Germinal center (tissue), 1 donor: Measurements from ENCODE around the gene DENND5B.
"Not testable (repeated sequence)": the region's sequence is repeated elsewhere in the genome, so short reads cannot be mapped to it uniquely, and the experiment has no call there.

Experiments
- DNase-seq: peaks from one replicate; pipeline ENCODE4 v3.0.0; 2012; ENCODE audit warnings: mixed read lengths, low spot score

DENND5B gene

DNA sequence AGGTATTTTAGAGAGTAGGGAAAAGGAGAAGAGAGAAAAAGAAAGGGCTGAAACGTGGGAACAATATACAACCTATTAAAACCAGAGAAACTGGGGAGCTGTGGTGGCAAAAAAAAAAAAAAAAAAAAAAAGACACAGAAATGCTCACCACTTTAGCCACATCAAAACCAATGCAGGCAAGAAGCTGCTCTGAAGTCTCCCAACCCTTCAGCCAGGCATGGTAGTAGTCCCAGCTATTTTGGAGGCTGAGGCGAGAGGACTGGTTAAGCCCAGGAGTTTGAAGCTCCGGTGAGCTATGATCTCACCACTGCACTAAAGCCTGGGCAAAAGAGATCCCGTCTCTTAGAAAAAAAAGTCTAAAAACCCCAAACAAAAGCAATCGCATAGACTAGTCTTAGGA lies 33.2 kb downstream of the DENND5B start:
- DNase-seq = no peak

DNA sequence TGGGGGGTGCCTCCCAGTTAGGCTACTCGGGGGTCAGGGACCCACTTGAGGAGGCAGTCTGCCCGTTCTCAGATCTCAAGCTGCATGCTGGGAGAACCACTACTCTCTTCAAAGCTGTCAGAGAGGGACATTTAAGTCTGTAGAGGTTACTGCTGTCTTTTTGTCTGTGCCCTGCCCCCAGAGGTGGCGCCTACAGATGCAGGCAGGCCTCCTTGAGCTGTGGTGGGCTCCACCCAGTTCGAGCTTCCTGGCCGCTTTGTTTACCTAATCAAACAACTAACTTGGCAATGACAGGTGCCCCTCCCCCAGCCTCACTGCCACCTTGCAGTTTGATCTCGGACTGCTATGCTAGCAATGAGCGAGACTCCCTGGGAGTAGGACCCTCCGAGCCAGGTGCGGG lies 35.5 kb downstream of the DENND5B start:
- not testable (repeated sequence) for DNase-seq

DNA sequence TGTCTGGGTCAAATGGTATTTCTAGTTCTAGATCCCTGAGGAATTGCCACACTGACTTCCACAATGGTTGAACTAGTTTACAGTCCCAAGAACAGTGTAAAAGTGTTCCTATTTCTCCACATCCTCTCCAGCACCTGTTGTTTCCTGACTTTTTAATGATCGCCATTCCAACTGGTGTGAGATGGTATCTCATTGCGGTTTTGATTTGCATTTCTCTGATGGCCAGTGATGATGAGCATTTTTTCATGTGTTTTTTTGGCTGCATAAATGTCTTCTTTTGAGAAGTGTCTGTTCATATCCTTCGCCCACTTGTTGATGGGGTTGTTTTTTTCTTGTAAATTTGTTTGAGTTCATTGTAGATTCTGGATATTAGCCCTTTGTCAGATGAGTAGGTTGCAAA lies 40.3 kb downstream of the DENND5B start:
- not testable (repeated sequence) for DNase-seq

DNA sequence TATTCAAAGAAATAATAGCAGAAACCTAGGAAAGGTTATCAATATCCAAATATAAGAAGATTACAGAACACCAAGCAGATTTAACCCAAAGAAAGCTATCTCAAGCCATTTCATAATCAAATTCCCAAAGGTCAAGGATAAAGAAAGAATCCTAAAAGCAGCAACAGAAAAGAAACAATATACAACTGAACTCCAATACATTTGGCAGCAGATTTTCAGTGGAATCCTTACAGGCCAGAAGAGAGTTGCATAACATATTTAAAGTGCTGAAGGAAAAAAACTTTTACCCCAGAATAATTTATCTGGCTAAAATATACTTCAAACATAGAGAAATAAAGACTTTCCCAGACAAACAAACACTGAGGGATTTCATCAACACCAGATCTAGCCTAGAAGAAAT lies 54.3 kb downstream of the DENND5B start:
- DNase-seq = no peak

DNA sequence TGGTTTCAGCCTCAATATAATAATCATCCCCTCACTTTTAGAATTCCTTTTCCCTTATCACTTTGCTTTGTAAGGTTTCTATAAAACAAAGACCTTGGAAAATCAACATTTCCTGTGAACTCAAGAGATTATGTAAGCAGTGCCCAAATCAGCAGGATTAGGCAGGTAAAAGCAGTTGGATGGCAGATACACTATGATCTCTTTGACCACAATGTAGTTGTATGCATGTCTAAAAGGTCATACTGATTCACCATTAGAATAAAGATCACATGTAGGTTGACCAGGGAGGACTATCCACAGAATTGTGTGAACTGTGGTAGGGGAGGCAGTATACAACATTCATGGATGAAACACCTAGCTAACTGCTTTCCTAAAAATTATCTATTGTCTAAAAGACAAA lies 57.5 kb downstream of the DENND5B start:
- no peak for DNase-seq

DNA sequence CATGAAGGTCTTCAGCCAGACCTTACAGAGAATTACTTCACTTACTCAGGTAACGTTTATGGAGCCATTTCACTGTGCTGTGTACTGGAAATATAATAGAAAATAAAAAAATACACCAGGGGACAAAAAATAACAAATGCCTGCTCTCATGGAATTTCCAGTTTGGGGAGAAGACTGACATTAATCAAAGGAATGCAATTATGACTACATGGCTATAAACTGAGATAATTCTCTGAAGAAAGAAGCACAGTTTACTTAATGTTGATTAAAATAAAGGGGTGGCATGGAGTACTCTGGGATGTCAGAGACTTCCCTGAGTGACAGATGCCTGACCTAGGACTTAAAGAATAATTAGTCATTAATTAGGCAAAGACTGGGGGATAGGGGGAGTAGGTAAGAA lies 59.0 kb downstream of the DENND5B start:
- no peak for DNase-seq

DNA sequence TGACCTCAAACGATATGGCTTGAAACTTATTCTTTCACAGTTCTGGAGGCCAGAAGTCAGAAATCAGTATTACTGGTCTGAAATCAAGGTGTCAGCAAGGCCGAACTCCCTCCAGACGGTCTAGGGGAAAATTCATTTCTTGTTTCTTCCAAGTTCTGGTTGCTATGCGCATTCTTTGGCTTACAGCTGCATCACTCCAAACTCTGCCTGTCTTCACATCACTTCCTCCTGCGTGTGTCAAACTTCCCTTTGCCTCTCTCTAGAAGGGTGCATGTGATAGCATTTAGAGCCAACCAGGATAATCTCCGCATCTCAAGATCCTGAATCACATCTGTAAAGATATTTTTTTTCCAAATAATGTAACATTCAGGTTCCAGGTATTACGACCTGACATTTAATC lies 62.8 kb downstream of the DENND5B start:
- DNase-seq = no peak

DNA sequence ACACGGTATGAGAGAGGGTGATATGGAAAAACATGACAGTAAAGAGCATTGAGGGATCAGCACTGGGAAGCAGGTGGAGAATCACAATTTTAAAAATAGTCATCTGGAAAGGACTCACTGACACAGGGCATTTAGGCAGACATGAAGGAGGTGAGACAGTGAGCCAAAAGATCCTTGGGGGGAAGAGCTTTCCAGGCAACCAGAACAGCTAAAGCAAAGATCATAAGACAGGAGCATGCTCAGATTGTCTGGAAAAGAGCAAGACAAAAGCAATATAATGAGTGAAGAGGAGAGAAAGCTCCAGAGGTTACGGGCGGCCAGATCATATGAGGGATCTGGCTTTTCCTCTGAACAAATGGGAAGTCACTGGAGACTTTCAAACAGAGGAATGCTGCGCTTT lies 63.9 kb downstream of the DENND5B start:
- DNase-seq = no peak

DNA sequence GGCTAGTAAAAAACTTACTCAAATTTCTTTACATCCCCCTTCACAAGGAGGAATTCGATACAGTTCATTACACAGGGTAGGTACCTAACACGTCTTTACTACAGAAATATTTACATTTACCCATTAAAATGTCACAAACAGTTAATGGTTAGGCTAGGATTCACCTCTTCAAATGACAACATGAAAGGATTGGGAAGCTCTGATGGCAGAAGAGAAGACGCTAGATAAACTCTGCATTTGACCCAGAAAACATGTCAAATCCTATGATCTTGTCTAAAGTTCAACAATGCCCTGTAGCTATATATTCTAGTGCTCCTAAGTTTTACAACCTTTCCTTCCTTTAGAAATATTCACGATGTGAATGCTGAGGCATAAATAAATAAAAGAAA lies 64.8 kb downstream of the DENND5B start:
- no peak for DNase-seq

DNA sequence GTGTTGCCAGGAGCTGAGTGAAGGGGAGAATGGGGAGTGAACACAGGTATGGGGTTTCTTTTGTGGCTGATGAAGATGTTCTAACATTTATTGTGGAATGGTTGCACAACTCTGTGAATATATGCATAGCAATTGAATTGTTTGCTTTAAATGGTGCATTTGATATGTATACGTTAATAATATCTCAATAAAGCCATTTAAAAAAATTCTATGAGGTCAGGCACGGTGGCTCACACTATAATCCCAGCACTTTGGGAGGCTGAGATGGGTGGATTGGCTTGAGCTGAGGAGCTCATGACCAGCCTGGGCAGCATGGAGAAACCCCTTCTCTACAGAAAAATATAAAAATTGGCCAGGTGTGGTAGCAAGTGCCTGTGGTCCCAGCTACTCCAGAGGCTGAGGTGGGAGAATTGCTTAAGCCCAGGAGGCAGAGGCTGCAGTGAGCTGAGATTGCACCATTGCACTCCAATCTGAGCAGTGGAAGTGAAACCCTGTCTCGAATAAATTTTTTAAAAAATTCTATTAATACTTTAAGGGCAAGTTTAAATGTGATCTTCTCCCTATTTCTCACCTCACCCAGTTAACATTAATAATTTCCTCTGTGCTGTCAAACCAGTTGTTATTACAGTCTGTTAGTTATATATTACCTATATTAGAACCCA lies 65.3 kb downstream of the DENND5B start:
- no peak for DNase-seq

DNA sequence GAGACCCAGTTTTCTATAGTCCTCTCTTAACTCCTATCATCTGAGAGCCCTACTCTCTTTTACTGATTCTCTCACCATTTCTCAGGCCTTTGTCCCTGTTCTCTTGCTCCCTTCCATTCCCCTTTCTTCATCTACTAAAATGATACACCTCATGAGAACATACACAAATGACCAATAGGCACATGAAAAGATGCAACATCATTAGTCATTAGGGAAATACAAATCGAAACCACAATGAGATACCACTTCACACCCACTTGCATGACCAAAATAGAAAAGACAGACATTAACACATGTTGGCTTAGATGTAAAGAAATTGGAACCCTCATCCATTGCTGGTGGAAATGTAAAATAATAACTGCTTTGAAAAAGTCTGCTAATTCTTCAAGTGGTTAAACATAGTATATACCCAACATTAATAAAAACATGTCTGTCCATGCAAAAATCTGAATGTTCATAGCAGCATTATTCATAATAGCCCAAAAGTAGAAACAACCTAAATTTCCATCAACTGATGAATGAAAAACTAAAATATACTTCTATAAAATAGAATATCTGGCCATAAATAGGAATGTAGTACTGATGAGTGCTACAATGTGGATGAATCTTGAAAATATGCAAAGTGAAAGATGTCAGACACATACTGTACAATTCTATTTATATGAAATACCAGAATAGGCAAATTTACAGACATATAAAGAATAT lies 66.0 kb downstream of the DENND5B start:
- no peak for DNase-seq

DNA sequence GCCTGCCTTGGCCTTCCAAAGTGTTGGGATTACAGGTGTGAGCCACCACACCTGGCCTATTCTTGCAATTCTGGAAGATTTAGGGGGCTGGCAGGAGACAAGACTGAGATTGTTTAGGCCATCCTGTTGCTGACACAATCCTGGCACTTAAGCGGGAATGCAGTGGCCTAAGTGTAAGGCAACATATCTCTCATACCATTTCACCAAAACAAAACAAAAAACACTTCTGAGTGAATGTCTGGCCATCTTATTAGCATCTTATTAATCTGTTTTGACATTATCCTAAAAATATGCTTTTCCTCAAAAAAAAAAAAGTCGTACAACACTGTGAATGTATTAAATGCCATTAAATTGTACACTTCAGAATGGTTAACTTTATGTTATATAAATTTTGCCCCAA lies 67.6 kb downstream of the DENND5B start:
- DNase-seq = no peak

DNA sequence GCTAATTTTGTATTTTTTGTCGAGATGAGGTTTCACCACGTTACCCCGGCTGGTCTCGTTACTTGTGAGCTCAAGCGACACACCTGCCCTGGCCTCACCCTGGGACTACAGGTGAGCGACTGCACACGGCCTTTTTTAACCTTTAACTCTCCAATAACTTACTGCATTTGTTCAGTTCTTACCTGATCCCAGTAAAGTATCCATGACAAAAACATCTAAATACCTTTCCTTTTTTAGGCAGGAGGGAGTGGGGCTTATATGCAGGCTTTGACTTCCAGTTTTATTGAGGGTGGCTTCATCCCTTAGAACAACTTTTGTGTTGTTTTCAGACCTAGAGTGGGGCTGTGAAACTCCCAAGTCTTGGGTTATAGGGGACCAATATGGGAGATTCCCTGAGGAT lies 68.3 kb downstream of the DENND5B start:
- DNase-seq = no peak

DNA sequence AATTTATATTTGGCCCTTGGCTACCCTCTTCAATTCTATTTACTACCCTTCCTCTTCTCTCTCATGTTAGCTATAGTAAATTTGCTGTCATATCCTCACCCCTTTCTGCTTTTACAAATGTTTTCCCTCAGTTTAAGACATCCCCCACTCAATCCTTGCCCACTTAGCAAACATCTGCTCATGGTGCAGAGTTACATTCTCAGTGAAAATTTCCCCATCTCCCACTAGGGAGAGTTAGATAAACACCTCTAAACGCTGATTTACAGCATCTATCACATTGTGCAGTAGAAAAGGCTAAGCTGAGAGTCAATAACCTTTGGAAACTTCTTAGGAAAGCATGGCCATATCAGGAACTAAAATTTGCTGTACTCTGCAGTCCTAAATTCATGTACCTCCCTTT lies 69.0 kb downstream of the DENND5B start:
- no peak for DNase-seq

DNA sequence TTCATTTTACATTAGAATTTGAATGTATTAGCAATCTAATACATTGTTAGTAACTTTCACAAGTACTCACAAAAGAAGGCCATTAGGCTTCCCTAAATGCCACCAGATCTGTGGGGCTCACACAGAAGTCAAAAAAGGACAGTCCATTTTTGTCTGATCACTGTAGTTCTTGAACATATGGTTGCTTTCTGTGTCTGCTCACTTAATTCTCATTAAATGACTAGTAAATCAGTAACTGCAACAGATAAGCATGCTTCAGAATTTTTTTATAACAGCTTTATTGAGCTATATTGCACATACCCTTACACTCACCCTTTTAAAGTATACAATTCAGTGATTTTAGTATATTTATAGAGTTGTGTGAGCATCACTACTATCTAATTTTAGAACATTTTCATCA lies 71.4 kb downstream of the DENND5B start:
- no peak for DNase-seq

DNA sequence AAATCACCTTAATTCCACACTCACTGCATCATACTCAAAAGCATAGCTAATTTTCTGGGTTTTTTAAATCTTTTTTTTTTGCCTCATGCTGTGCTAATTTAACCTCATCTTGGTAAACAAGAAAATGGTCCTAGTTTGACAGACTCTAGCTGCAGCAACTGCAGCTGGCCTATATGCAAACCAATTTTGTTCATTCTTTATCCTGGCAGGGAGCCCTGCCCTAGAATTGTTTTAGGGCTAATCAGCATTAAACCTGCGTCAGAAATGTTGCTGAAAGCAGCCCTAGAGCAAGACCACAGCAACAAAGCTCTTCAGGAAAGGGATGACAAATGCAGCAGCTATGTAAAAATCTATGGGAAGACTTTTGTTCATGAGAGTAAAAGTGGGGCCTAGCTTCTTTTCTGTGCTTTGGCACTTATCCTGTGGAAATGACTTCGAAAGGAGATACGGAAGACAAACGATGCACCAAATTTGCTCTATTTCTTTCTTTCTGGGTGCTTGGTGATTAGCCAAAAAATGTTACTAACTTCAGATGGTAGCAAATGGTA lies 72.2 kb downstream of the DENND5B start:
- no peak for DNase-seq

DNA sequence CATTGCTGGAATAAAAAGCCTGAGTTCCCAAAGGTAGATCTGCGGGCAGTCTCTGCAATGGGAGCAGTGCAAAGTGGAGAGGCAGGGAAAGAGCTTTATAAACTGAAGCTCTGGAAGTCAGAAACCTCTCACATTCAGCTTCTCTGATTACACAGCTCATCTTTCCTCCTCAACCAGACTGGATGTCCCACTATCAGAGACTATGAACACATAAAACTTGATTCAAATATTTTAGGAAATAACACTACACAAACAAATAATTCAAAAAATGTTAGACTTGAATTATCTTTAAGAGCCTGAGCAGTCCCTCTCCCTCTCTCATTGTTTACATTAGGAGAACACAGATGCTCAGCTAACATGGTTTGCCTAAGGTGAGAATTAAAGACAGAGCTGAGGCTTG lies 72.9 kb downstream of the DENND5B start:
- DNase-seq = no peak

DNA sequence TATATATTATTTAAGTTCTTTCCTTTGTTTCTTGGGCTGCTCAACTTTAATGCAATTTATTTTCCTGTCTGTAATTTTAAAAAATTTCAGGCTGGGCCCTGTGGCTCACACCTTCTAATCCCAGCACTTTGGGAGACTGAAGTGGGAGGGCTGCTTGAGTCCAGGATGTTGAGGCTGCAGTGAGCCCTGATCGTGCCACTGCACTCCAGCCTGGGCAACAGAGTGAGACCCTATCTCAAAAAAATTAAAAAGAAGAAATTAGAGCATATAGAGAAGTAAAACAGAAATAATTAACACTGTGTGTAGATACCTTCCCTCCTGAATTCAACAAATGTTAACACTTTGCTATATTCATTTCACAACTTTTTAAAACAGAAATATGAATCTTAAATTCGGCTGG lies 74.2 kb downstream of the DENND5B start:
- no peak for DNase-seq

DNA sequence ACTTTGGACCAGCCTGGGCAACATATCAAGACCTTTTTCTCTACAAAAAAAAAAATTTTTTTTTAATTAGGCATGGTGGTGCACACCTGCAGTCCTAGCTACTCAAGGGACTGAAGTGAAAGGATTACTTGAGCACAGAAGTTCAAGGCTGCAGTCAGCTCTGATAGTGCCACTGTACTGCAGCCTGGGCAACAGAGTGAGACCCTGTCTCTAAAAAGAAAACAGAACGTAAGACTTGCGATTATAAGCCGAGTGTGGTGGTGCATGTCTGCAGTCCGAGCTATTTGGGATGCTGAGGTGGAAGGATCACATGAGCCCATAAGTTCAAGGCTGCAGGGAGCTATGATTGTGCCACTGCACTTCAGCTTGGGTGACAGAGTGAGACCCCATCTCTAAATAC lies 76.0 kb downstream of the DENND5B start:
- no peak for DNase-seq

DNA sequence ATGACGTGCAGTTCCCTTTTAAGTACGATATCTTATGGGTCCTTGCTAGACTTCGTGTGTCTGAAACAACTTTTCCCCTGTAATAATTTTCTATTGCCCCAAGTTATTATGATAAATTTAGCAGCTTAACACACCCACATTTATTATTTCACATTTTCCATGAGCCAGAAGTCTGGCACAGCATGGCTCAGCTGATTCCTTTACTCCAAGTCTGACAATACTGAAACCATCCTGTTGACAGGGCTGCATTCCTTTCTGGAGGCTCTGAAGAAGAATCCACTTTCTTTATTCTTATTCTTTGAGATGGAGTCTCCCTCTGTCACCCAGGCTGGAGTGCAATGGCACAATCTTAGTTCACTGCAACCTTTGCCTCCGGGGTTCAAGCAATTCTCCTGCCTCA lies 80.9 kb downstream of the DENND5B start:
- no peak for DNase-seq

DNA sequence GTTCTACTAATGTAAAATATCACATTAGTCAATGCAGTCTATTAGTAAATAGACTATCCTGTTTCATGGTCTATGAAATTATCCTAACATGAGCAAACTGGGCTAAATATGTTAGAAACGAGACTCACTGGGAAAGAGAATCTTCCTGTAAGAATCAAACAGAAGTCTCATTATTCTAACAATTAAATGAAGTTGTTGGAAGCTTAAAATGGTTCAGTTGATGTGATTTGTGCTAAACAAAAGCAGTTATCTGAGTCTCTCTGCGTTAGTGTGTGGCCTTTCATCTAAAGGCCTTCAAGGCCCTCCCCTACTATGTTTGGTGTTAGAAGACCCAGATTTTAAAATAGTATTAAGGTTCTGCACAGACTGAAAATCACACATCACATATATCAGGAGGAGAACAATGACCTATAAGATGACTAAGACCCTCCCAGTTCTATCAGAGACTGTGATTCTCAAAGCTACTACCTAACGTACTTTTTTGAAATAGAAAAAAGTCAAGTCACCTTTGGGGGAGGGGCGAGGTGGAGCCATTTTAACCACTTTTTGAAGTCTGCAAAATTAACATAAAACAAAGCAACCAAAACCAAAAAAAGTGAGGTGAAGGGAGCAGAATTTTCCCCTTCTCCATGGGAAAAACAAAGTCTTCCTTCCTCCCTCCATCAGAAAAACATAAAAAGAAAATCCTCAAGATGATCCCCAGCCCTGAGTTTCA lies 82.3 kb downstream of the DENND5B start:
- DNase-seq = no peak

DNA sequence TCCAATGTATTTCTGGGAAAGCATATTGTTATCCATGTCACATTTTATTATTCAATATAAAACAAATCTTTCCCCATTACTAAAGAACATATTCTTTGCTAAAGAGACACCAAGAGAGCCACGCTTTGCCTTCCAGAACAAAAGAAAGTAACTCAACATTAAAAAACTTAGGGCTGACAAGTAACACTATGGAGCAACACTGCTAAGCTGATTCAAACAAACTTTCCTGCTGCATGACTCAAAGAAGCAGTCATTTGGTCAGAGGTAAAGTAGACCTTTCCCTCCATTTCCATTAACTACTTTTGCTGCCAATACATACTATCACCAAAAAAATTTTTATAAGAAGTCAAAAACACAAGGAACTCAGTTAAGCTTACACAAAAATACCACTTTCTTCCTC lies 83.0 kb downstream of the DENND5B start:
- no peak for DNase-seq
